NCI-H82 treated with DMSO at 0.1 percent for 48 hours (cell line): Measurements from ENCODE around the gene TNFSF10.

Source experiments
- DNase-seq: peaks from one replicate; lab custom pipeline; 2025; ENCODE audit not compliant: unreplicated experiment; lab: John Stamatoyannopoulos, UW

Gene TNFSF10

GRCh38 chr3:172518929-172519640 is 4.1 kb downstream of the TNFSF10 start:
- no peak for DNase-seq

DNA sequence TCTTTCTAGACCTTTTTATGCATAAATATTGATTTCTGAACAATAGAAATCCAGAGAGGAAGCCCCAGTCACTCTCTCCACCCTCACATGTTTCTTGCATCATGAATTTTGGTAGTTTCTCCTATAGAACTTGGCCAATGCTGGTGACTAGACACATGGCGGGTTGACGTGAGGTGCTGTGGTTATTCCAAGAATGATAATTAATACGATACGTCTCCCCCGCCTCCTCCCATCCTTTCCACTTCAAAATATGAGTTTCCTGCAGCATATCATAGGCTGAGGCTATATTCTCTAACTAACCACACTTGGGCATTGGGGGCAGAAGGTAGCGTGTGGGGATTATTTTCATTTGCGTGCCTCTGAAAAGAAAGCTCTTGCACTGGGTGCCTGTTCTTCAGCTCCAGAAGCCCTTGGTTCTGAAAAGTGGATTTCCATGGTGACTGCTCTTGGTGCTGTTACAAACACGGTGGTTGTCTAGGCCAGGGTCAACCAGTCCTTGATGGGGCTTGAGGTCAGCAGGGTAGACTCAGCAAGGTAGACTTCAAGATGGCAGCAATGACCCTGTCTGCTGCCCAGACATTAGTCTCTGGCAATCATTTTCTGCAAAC is 5.3 kb downstream of the TNFSF10 start:
- DNase-seq: no peak

DNA sequence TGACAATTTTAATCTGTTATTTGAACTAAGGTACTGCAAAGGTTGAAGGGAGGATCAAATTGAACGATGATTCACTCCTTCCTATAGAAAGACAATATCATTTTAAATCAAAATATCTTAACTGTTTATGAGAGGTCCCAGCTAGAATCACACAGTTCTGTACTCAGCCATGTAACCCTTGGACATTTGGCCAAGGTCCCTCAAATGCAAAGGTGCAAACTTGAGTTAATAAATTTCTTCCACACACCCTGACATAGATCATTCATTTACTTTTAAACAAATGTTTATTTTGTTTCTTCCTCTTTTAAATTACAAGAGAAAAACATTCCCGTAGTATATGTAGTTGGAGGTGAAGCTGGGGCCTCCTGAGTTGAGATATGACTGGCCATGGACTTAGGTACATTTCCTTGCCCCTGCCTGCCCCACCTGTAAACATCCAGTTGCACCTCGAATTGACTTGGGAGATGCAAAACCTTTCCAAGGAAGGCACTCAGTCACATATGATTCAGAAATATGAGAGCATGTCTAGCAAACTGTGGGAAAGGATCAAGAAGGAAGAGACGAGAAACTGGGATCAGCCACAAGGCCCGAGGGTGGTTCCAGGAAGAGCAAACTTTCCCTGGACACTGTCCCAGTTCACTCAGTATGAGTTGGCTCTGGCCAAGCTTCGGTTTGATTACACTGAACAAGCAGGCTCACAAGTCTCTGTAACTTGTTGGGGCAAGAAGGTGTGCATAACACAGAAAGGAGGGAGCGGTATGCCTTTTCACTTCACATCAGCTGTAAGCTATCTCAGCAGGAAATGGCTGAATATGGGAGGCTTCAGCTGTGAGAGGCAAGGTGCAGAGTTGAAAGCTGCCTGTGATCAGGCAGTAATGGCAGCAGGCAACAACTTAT is 6.7 kb downstream of the TNFSF10 start:
- DNase-seq: no peak

DNA sequence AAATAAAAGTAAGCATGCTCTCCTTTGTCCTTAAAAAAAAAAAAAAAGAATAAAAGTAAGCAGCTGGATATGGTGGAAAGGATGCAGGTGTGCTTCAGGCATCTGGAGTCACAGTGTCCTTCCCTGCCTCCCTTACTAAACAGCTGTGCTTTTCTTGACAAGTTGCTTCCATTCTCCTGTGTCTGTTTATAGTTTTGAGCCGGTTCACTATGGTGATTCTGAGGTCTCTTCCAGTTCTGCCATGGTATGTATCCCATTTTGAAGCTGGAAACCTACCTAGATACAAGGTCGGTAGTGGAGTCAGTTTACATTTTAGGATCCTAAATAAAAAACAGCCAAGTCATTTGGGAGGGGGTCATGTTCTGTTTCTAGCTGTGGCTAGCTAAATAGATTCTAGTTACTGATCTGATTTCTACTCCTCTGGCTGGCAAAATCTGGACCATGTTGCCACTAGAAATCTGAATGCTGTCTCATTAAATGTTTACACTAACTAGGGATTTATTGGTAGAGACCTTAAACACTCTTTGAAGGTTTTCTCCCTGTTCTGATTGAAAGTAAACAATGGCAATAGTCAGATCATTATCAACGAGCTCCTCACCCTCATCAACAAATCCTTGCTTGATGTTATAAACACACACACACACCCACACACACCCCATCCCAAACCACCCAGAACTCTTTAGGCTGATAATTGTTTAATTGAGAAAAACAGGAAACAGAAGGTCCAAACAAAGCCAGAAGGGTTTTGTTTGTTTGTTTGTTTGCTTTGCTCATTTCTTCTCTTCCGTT is 7.9 kb downstream of the TNFSF10 start:
- no peak for DNase-seq

- no peak for DNase-seq
Measured at GRCh38 chr3:172514678-172515077, 8.6 kb downstream of the TNFSF10 start.

- DNase-seq: no peak
Measured at GRCh38 chr3:172513488-172513887, 9.7 kb downstream of the TNFSF10 start.

DNA sequence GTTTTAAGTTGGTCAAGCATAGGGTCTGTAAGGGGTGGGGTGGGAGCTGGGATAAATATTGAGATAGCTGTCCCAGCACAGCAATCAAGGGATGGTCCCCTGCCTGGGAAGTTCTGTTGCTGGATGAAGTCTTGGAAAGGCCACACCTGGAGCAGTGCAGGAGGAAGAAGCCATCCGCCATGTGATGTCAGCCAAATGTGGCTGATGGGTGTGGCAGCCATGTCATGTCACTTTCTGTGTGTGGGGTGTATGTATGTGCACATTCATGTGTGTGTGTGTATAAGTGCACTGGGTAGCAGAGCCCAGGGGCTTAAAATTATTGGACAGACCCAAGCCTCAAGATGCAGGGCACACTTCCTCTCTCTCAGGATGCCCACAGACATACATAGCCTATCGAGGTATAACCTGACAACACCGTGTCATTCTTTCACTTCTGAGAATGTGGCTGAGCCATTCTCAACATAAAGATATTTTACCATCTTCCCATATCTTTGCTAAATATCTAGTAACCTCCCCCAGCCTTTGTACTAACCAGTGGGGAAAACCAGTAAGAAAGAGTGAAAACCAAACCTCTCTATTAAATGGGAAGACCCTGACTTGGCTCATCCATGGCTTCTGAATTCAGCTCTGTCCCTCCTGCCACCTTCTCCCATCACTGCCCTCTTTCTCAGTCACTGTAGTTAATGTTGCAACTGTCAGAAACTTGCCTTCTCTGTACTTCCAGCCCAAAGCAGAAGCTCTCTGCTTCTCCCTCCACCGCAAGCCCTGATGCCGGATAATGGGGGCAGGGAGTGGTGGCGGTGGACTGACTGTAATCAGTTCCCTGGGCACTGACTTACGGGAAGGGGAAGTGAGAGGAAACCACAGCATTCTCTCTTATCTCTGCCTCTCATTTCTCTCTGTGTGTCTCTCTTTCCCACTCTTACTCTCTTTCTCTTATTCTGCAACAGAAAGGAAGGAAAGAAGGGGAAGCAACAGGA is 11.2 kb downstream of the TNFSF10 start:
- no peak for DNase-seq

- DNase-seq: no peak
Measured at GRCh38 chr3:172506094-172506493, 17.1 kb downstream of the TNFSF10 start.

GRCh38 chr3:172501540-172501939 is 21.7 kb downstream of the TNFSF10 start:
- DNase-seq: no peak

GRCh38 chr3:172490198-172490669 is 33.0 kb downstream of the TNFSF10 start:
- peak; percentile 21 for DNase-seq

GRCh38 chr3:172478116-172478515 is 45.1 kb downstream of the TNFSF10 start:
- DNase-seq: no peak

GRCh38 chr3:172476347-172476746 is 46.9 kb downstream of the TNFSF10 start:
- DNase-seq: no peak

GRCh38 chr3:172475703-172476102 is 47.5 kb downstream of the TNFSF10 start:
- no peak for DNase-seq

GRCh38 chr3:172471903-172472302 is 51.3 kb downstream of the TNFSF10 start:
- no peak for DNase-seq

DNA sequence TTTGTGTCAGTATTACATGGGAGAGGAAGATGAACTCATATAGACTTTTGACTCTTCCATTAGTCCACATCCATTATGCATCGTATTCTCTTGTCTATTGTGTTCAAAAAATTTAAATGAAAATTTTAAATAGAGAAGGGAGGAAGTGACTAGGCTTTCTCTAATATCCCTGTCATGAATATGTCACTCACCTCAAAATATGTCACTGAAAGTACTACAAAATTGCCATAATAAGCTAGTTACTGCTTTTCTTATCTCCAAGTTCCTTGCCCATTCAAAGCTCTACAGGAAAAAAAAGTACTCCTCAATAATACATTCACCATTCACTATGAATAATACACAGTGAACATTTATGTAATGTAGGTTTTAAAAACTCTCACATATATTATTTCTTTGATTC is 52.6 kb downstream of the TNFSF10 start:
- no peak for DNase-seq

- DNase-seq: no peak
Measured at GRCh38 chr3:172467170-172467824, 55.9 kb downstream of the TNFSF10 start.

GRCh38 chr3:172466553-172467130 is 56.6 kb downstream of the TNFSF10 start:
- no peak for DNase-seq

- no peak for DNase-seq
Measured at GRCh38 chr3:172465281-172465680, 57.9 kb downstream of the TNFSF10 start.

GRCh38 chr3:172464306-172464705 is 58.9 kb downstream of the TNFSF10 start:
- DNase-seq: peak; percentile 57
